ES-I3 (cell line): ENCODE data around the gene MYCBP2.

Source experiments
- H3K36me3 ChIP-seq: 2 replicates; pipeline ENCODE4 v1.6.1; 2013; ENCODE audit warnings: mild to moderate bottlenecking, low read length, control low read depth, moderate library complexity; ENCODE audit not compliant: insufficient read depth
- H3K4me1 ChIP-seq: 2 replicates; pipeline ENCODE4 v1.6.1; 2013; ENCODE audit warnings: mild to moderate bottlenecking, control low read depth, low read length; ENCODE audit not compliant: insufficient read depth
- H3K9ac ChIP-seq: 2 replicates; pipeline ENCODE4 v1.6.1; 2013; ENCODE audit warnings: low read depth, mild to moderate bottlenecking, low read length, moderate library complexity
- H3K9me3 ChIP-seq: 2 replicates; pipeline ENCODE4 v1.6.1; 2013; ENCODE audit warnings: mild to moderate bottlenecking, low read length, moderate library complexity; ENCODE audit not compliant: control insufficient read depth, insufficient read depth

Gene MYCBP2

DNA sequence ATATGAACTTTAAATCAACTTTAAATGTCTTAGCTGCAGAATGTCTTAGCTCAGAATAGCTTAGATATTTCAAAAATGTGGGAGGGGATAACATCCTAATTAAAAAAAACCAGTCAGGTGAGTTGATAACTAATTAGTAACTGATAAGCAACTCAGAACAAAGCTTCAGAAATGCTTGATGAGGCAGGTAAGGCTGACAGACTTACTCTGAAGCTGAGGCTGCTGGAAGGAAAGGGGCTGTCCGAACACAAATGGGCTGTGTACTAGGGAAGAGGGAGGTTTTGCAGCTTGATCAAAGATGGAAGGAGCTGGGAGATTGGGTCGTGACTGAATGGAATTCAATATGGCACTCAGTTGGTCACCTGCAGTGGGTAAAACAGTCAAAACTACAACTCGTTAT is 208.8 kb downstream of the MYCBP2 start:
- Histone ChIP-seq H3K4me1 (peaks cover 26% of the 10 kb centered on the region), H3K9me3 (no peaks in the 10 kb centered on the region), H3K36me3 (no peaks in the 10 kb centered on the region), H3K9ac (no peak overlapping the region)

DNA sequence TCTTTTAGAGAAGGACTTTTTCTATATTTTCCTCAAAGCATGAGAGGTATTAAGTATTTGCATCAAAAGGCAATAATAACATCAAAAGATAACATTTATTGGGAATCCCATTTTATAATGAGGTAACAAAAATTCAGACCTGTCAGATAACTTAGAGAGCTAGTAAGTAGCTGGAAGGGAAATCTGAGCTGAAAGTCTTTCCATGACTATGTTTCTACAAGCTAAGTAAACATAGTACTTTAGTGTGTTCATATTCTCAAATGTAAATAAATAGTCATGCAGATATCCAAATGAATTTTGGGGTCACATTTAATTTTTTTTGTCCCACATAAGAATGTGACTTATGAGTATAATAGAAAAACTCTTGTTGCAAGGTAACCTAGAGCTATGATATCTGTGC is 212.6 kb downstream of the MYCBP2 start:
- Histone ChIP-seq H3K4me1 (peaks cover 21% of the 10 kb centered on the region; the same call in 1 of the 2 replicates), H3K9ac (no peak overlapping the region), H3K9me3 (peaks cover 5% of the 10 kb centered on the region; the same call in 1 of the 2 replicates), H3K36me3 (no peaks in the 10 kb centered on the region)

DNA sequence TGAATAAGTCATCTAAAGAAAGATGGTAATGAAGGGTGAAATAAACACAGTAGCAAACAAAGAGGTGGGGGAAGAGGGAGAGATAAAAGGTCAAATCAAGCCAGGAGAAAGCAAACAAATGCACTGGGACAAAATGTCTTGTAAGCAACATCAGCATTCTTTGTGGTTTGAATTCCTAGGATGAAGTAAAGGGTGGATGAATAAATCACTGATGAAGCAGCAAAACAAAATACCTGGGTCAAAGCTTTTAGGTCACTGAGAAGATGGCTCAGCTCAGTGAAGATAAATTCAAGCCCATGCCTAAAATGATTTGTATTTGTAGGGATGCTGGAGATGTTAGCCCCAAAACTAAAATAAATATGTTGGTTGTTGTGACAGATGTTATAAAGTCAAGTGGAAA is 213.4 kb downstream of the MYCBP2 start:
- Histone ChIP-seq H3K4me1 (peaks cover 21% of the 10 kb centered on the region; the same call in 1 of the 2 replicates), H3K9ac (no peak overlapping the region), H3K36me3 (no peaks in the 10 kb centered on the region), H3K9me3 (peaks cover 5% of the 10 kb centered on the region; the same call in 1 of the 2 replicates)

DNA sequence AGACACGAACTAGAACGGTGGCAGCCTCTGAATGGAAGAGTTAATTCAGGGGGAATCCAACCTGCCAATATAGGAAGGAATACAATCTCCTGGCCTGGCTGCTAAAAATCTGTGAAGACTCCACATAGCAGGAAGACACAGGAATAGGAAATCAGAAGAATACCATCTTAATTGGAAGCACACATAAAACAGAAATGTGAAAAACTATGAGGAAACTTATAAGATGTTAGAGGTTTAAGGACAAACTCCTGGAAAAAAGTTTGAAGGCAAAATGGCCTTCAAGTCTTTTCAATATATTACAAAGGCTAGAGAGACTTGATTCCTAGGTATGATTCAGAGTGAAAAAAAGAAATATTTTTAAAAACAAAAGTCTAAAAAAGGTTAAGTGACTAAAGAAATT is 221.8 kb downstream of the MYCBP2 start:
- Histone ChIP-seq H3K36me3 (no peaks in the 10 kb centered on the region), H3K4me1 (no peaks in the 10 kb centered on the region; the same call in 1 of the 2 replicates), H3K9ac (no peak overlapping the region), H3K9me3 (0 out of 2 replicates have a peak, but pooled peaks cover 3% of the 10 kb centered on the region)

DNA sequence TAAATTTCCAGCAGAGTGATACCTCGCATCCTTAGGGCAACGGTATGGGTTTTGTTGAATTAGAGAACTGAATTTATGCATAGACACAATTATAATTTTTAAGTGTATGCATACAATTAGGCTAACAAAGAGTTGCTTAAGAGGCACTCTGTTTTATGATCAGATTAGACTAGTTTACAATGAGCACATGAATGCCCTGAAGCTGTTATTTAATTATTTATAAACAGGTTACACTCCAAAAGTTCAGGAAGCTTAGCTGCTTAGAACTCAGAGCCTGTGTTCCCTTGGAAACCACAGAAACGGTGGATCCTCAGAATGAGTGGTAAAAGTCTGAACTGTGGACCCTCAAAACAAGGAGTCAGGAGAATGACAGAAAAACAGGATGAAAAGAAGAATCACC is 227.5 kb downstream of the MYCBP2 start:
- no peak overlapping the region for H3K9ac ChIP-seq
- no peaks in the 10 kb centered on the region; the same call in 1 of the 2 replicates for H3K4me1 ChIP-seq
- no peaks in the 10 kb centered on the region for H3K9me3 ChIP-seq
- peaks cover 4% of the 10 kb centered on the region for H3K36me3 ChIP-seq

DNA sequence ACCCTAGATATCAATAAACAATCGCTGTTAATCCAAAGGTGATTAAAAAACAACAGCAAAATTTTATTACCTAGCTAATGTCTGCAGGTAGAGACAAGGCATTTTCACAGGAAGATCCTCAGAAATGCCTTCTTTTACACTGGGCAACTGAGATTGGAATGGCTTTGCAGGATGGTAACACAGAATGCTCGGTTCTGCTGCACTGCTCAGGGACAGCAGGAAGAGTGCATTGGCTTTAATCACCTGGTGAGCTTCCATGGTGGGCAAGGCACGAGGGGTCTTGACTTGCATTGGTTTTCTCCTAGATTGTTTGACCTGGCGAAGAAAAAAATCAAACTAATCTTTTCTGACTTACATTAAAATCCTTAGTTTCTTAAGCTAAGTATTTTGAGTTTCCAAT is 231.6 kb downstream of the MYCBP2 start:
- H3K9me3 ChIP-seq = no peaks in the 10 kb centered on the region
- H3K36me3 ChIP-seq = peaks cover 4% of the 10 kb centered on the region
- H3K9ac ChIP-seq = no peak overlapping the region
- H3K4me1 ChIP-seq = no peaks in the 10 kb centered on the region

DNA sequence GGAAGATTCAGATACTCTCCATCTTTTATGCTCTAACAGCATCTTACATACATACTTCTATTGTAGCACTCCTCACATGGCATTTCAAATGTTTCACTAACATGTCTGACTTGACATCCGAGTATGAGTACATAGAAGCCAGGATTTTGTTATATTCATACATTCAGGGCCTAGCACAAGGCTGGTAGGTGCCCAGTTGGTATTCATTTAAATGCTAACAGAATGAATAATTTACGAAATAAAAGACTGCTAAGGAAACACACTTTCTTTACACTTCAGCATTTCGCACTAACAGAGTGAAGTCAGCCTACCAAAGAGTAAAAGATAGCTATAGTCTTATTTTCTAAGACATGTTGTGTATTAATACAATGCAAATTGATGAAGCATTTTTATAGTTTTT is 232.1 kb downstream of the MYCBP2 start:
- Histone ChIP-seq H3K9me3 (no peaks in the 10 kb centered on the region), H3K9ac (no peak overlapping the region), H3K4me1 (no peaks in the 10 kb centered on the region), H3K36me3 (peaks cover 4% of the 10 kb centered on the region)

DNA sequence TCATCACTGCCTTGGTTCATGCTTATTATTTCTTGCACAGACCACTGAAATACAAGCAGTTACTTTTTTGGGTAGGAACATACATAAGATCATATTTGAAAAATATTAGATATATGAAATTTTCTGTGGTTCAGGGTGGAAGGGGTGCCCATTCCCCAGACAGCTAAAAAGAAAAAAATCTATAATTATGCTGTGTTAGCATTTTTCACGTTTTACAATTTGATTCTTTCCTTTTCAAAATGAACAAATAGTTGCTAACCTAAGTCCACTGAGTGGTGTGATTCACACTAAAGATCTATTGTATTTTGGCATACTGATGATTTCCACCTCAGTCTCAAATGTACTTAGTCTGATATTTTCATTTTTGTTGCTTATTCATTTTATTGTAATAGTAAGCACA is 233.2 kb downstream of the MYCBP2 start:
- Histone ChIP-seq H3K9ac (no peak overlapping the region), H3K9me3 (no peaks in the 10 kb centered on the region), H3K36me3 (peaks cover 4% of the 10 kb centered on the region), H3K4me1 (no peaks in the 10 kb centered on the region)

DNA sequence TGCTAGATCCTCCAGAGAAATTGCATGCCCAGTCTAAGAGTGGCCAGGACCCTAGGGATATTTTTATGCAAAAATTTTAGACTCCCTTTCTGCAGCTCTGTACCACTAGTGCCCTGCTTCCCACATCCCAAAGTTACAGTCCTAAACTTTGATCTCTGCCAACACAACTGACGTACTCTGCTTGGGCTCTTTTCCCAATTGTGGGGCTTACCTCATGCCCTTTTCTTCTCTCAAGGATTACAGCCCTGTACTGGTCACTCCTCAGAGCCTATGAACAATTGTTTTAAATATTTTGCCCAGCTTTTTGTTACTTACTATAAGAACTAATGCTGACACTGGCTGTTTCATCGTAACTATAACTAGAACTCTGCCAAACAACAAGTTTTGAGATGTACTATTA is 242.1 kb downstream of the MYCBP2 start:
- peaks cover 12% of the 10 kb centered on the region; the same call in 1 of the 2 replicates for H3K36me3 ChIP-seq
- H3K9ac ChIP-seq = no peak overlapping the region
- no peaks in the 10 kb centered on the region for H3K9me3 ChIP-seq
- H3K4me1 ChIP-seq = no peaks in the 10 kb centered on the region

DNA sequence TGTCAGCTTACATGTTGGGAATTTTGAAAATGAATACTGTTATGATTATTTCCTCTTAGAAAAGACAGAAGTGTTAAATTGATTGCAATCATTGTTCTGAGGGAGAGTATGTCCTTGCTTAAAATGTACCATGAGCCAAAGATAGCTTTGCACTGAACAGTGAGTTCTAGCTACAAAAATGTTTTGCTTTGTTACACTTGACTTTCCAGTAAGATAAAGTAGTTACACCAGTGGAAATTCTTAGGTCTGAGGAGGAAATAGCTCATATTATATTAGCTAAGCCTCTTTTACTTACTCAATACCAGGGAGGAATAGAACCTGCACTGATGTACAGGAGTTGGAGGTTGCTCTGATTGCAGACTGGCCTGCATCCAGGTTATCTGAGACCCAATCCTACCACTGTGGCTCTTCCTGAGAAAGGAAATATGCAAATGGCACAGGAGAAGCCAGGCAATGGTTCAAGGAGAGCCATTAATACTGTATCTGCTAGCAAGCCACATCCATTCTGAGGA is 246.9 kb downstream of the MYCBP2 start:
- H3K4me1 ChIP-seq = no peaks in the 10 kb centered on the region
- H3K36me3 ChIP-seq = peaks cover 12% of the 10 kb centered on the region; the same call in 1 of the 2 replicates
- no peak overlapping the region for H3K9ac ChIP-seq
- no peaks in the 10 kb centered on the region for H3K9me3 ChIP-seq

DNA sequence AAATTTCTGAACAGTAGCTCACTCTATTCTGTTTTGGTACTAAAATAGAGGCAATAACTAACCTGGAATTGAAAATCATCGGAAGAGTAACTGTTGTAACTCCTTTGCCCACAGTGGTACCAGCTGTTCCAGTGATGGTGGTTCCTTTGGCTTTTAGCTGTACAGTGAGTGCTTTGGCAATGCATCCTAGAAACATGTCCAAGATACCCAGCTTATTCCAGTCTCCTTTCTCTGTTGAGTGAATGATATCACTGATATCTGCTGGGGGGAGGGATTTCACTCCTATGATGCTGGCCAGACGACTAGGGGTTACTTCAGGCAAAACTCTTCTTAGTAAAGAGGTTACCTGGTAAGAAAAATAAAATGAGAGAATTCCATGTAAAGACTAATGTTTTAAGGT is 259.4 kb downstream of the MYCBP2 start:
- no peaks in the 10 kb centered on the region; the same call in 1 of the 2 replicates for H3K36me3 ChIP-seq
- no peaks in the 10 kb centered on the region for H3K4me1 ChIP-seq
- H3K9me3 ChIP-seq = no peaks in the 10 kb centered on the region
- H3K9ac ChIP-seq = no peak overlapping the region

DNA sequence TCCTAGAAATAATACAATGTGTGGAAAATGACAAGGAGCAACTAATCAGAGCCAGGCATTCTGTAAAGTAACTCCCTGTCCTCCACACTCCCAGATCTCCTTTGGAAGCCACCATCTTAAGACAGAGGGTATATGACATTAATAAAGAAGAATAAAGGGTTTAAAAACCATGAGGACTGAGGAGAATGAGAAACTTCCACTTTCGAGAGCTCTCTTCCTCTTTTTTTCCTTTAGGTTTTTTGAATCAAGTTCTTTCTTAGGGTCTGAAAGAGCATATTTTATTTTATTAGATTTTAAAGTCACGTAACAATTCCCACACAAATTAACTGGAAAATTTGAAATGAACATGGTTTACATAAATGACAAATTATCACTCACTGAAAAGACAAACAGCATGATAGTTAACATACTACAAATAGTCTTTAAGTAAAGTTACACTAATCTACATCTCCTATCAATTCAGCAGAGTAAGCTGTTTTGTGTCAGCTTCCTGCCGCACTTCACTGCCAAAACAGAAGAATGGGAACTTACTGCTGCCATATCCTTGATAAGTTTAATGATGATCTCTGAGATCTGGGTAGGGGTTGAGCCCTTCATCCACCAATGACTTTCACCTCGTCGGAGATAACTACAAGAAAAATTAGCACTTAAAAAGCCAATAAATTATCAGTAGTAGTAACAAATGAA is 261.3 kb downstream of the MYCBP2 start:
- Histone ChIP-seq H3K9me3 (no peaks in the 10 kb centered on the region), H3K36me3 (no peaks in the 10 kb centered on the region; the same call in 1 of the 2 replicates), H3K9ac (no peak overlapping the region), H3K4me1 (no peaks in the 10 kb centered on the region)

DNA sequence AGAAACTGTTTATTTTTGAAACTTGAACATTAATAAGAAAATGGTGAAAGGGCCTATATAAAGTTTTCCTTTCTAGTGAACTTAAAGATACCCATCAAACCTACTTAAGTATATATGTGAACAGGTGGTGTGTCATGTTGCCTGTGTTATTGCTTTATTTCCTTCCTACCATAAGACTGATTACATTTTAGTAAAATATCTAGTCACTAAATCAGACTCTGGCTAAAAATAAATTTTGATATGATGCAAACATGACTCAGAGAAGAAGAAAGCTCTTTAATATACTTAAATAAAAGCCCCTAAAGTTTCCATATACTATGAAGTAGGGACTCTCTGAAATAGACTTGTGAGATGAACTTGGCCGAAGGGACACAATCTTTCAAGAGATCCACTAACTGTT is 264.8 kb downstream of the MYCBP2 start:
- no peaks in the 10 kb centered on the region for H3K36me3 ChIP-seq
- H3K9me3 ChIP-seq = no peaks in the 10 kb centered on the region
- H3K9ac ChIP-seq = no peak overlapping the region
- H3K4me1 ChIP-seq = no peaks in the 10 kb centered on the region

DNA sequence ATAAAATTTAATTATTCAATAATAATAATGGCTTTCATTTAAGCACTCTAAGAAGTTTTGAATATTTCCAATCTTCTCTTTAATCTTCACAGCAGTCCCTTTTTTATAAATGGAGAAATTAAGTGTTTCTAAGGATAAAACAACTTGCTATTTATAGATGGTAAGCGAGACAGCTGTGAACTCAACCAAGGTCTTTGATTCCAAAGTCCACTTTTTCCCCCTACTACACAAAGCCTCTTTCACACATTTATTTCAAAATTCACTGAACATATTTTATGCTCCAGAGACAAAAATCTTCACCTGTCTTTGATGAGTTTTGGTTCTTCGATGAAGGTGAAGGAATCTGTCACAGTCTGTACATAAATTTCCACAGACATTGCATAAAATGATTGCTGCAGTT is 265.5 kb downstream of the MYCBP2 start:
- H3K36me3 ChIP-seq = no peaks in the 10 kb centered on the region; the same call in 1 of the 2 replicates
- H3K9ac ChIP-seq = no peak overlapping the region
- H3K9me3 ChIP-seq = no peaks in the 10 kb centered on the region
- no peaks in the 10 kb centered on the region for H3K4me1 ChIP-seq

DNA sequence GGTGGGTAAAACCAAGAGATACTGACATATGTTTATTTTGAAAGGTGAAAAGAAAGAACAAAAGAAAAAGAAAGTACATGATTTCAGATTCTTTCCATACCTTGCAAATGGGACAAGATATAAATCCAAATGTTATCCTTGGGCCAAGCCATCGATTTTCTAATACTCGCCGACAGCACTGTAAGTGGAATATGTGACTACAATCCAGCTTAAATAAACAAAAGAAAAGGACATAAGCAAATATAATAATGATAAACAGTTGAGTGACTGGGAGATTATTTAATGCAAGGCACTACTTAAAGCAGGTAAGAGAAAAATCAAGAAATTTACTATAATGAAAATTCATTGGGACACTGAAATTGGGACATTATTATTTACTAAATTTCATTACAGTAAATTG is 270.0 kb downstream of the MYCBP2 start:
- Histone ChIP-seq H3K36me3 (no peaks in the 10 kb centered on the region; the same call in 1 of the 2 replicates), H3K4me1 (no peaks in the 10 kb centered on the region), H3K9me3 (no peaks in the 10 kb centered on the region), H3K9ac (no peak overlapping the region)
